GM19395 (cell line): ENCODE data around the gene TFB2M.

Experiments
- ATAC-seq: cut with Tn5 transposase; IDR thresholded peaks from one replicate; pipeline ENCODE4 v1.9.1; 2021; ENCODE audit warnings: mild to moderate bottlenecking, moderate library complexity; ENCODE audit not compliant: unreplicated experiment

Gene TFB2M

DNA sequence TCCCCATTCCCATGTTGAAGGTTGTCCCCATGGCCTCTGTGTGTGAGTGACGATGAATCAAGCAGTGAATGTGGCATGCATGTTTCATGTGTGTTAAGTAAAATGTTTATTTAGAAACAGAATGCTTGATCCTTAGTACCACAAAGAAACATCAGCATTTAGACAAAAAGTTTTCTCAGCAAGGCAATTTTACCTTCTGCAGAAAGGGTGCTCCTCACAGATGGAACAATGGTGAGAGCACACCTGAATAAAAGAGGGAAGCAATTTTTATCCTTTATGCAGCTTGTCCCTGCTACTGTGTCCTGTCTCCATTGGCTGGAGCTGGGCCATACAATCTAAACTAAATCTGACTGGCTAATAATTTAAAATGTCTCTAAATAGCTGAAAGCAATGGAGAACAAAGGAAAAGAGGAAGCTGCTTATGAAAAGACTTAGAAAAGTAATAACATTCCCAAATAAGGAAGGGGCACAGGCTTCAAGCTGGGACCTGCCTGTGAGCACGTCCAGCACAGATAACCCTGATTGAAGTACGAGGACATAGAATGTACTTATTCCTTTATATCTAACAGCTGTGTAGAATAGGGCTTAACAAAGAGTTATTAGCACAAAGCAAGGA is 50.6 kb downstream of the TFB2M start:
- no peak for ATAC-seq

DNA sequence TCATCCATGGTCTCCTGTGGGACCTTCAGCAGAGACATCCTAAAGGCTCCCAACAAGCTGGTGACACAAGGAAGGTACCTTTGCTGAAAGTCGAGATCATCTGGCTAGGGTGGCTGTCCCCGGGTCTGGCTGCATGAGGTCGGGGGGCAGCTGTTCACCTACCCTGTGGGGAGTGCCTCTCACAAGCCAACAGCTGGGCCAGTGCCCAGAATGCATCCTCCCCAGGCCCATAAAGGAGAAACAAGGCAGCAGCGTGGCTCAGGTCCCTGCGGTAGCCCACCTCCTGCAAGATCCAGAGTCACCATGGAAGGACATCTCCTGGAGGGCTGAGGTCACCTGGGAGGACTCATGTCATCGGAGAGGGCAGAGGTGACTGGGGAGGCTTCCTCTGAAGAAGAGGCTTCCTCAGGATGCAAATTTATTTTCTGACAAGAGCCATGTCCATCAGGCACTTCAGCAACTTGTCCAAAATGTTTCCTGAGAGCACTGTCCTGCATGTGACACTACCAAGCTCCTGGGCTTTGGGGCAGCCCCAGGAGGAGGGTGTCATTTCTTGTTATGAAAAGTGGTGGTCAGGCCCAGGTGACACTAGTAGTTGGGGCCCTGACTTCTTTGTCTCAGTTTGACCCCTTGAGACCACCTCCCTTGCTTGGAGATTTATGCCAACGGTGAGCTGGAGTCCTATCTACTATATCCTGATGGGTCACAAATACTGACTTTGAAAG is 52.3 kb downstream of the TFB2M start:
- ATAC-seq, result no peak

DNA sequence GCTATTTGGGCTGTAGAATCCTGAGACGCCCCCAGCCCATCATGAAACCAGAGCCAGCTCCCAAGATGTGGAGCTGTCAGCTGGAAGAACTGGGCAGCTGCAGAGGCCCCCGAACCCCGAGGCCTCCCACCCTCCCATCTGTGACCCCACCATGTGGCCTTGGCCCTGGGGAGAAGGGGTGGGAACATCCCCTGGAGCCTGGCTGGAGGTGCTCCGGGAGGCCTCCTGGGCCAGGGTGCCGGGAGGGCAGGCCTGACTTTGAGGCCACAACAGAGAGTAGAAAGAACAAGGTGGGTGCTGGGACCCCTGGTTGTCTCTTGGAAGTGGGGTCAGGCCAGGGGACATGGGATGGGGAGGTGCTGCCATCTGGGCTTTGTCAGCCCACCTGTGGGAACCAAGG is 53.0 kb downstream of the TFB2M start:
- no peak for ATAC-seq

DNA sequence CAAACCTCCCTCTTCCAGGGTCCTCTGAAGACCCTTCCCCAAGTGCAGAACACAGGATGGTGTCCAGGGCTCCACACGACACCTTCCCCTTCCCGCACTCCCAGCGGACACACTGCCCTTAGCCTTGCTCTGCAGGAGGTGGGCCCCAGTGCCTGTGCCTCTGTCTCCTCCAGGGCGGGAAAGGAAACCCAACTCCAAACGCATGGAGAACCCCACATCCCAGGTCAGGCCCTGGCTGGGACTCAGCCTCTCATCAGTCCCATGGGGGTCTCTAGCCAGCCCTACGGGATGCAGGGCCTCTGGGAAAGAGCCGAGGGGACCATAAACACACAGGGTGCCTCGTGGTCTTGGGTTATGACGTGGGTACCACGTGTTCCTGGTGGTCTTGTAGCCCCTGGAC is 53.4 kb downstream of the TFB2M start:
- ATAC-seq, result no peak

DNA sequence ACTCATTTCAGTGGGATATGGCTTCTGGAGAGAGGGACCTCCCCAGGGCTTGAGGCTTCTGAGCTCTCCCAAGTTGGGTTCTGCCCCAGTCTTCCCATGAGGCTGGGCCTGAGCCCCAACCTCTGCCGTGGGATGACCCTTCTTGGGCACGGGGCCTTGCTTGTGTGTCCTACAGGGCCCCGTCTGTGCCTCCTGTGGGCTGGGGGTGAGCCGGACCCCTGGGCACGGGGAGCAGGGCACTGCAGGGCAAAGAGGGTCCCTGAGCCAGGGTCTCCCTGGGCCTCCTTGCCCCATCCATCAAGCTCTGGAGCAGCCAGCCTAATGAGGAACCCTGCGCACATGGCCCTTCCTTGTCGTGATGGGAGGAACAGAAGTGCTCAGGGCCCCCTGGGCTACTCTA is 53.8 kb downstream of the TFB2M start:
- no peak for ATAC-seq

DNA sequence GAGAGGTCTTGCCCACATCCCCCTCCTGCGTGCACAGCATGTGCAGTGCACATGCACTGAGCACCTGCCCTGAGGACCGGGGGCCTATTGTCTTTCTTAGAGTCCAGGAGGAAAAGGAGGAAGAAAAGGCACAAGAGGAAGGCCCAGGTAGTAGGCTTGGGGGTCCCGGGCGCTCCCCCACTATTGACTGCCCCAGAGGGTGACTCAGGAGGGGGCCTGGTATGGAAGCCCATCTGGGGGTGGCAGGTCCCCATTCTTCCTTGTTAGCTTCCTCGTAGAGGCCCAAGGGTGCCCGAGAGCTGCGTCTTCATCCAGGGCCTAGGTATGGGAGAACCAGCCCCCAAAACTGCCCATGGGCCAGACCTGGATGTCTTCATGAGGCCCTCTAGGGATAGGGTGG is 54.9 kb downstream of the TFB2M start:
- ATAC-seq, result no peak

DNA sequence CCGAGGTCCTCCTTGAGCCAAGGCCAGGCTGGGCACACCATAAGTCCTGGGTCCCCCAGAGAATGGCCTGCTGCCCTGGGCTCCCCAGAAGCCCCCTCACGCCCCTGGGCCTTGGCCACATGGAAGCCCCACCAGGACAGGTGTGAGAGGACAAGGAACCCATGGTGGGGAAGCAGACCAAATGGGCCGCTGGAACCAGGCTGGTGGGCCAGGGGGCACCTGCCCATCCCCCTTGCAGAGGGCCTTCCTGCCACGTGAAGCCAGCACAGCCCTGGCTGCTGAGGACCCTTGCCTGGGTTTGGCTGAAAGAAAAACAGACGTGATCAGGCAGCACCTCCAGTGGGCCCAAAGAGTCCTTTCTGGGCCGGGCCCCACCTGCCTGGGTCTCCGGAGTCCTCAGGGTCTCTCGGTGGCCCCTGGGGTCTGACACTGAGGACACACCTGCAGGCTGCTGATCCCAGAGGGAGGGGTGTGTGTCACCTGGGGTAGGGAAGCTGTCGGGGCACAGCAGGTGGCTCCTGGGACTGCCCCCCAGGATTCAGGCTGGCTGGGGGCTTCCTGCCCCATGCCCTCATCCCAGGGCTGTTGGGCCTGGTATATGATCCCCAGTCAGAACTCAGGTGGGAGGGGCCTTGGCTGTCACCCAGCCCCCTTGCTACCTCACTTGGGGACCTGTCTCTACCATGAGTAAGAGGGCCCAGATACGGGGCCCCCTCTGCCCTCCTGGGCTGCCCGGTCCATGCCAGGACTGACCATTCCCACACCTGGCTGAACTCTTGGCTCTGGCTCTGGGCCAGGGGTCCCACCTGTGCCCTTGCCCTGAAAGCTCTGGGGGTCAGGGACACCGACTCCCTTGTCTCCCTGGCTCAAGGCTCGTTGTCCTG is 55.7 kb downstream of the TFB2M start:
- ATAC-seq, result no peak

DNA sequence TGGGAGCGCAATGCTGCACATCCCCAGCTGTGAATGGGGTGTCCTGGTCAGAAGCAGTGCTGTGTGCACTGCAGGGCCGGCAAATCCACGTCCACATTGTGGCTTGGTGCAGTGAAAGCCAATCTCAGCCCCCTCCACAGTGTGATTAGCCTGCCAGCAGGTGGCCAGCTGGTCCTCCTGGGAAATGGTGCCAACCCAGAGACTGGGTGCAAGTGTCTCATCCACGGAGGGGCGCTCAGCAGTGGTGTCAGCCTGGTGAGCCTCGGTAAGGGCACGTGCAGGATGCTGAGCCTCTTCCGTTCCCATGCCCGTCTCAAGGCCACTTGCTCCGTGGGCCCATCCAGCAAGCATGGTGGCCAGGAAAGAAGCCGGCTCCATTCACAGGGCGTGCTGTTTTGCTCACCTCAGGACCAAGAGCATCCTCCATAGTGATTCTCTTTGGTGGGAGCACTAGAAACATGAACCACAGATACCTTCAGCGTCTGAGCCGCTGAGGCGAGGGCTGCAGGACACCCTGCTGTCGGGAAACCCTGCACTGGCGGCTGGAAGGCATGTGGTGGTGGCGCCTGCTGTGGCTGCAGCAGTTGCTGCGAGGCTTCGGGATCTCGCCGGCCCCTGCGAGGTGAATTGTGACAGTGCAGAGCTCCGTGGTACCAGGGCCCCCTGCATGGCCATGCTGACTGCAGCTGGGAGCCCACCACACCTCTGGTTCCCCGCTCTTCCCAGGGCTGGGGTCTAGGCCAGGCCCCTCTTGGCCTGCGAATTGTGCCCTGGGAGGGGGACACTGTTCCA is 57.0 kb downstream of the TFB2M start:
- no peak for ATAC-seq

DNA sequence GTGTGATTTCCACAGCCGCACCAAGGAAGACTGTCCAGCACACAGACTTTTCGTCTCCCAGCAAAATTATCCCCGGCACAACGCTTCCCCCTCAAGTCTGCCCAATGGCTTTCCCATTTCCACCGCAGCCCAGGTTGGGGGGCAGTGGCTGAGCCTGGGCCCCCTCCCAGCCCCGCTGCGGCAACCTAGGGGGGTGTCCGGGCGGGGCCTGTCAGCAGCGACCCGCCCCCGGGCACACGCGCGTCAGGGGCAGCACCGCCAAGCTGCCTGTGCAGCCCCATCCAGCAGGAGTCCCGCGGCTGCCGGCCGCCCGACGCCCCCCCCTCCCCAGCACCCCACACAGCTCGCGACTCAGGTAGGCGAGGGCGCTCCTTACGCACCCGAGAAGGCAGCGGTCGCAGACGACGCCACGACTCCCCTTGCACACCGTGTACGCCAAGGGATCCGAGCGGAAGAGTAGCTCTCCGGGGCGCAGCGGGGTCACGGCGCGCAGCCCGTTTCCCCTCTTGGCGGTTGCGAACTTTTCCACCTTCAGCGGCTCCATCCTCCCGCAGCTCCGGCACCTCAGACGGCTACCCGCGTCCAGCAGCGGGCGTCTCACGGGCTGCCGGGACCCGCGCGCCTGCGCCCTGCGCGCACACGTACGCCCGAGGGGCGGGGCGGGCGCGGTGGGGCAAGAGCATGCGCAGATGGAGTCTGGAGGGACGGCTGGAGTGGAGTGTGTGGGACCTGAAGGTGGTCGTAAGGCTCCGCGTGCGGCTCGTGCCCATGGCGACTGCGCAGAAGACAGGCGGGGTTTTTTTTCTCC is 59.2 kb downstream of the TFB2M start, which contains the start of gene SMYD3:
TSS of gene SMYD3 (minus strand) at position 606 of the 808 bp plus-strand sequence.
- ATAC-seq, result peak; percentile 94

DNA sequence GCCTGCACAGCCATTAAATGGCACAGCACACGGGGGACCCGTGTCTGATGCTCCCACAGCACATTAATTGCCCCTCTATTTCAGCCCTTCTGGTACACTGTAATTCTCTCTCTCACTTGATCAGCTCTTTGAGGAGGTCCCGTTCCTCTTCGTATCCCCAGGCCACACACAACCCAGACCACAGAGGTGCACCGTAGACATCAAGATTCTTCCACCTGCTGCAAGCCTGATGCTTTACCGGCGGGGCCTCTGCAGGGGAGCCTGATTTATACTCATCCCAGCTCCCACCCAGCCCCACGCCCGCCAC is 59.7 kb downstream of the TFB2M start:
- ATAC-seq, result peak; percentile 11

DNA sequence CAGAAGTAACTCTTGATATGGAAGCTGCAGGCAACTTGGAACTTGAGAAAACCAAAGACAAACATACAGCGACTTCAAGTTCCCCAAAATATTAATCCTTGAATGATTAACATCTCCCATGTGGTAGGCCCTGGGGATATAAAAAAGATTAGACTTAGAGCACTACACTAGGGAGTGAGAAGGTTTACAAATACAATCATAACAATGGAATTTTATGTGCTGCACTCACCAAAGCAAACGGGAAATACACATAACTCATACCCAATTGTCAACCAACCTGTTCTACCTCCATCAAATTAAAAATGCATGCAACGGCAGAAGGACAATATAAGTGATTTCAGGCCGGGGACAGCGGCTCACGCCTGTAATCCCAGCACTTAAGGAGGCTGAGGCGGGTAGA is 62.7 kb downstream of the TFB2M start:
- no peak for ATAC-seq

DNA sequence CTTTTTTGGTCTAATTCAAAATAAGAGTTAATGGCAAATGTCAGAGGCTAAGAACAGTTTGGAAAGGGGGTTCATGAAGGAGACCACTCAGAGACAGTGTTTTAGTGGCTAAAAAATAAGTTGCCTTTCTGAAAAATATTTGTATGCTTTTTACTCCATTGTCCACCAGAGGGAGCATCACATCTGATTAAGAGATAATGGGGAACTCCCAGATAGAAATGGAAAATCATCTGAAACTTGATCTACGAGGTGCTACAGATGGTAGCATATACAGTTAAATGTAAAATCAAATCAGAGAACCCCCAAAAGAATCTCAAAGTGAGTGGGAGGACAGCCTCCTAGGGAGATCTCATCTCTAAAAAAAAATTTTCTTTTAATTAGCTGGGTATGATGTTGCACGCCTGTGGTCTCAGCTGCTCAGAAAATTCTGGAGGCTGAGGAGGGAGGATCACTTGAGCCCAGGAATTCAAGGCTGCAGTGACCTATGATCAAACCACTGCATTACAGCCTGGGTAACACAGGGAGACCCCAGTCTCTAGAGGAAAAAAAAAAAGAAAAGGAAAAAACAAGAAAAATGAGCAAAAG is 68.6 kb downstream of the TFB2M start:
- peak; percentile 85 for ATAC-seq

DNA sequence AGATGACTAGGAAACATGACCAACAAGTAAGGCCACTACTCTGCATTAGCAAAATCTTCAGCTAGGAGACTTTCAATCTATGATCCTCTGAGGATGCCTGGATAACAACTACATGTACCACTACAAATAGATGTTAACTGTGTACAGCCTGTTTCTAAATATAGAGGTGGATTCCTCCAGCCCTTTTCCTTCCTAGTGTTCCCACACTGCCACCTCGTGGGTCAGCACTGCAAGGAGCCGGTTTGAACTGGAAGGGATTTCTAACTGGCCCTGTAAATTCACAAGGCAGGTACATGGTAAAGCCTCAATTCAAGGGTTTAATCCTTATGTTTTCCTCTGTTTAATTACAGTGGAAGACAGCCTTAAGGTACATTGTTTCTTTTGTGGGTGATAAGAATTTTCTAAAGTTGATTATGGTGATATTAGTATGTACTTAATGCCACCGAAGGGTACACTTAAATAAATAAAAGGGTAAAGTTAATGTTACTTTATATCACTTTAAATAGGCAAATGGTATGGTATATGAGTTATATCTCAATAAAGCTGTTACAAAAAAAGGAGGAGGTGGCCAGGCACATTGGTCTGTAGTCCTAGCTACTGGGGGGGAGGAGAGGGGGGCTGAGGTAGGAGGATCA is 73.3 kb downstream of the TFB2M start:
- no peak for ATAC-seq

DNA sequence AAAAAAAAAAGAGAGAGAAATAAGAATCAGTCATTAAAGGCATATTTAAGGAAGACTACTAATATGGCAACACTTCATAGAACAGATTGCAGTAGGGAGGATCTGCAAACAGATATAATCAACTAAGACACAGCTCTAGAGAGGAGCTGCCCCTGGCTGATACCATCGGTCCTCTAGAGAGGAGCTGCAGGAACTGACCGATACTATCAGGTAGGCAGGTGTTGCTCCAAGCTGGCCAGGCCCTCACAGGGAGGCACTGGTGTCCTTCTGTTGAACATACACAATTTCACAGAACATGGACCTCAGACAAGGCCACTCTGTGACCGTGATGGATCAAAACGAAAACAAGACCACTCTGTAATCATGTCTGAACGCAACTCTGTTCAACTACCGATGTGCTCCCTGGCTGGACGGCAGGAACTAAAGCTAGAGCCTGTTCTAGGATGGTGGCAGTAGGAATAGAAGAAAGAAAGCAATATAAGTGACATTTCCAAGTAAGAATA is 74.5 kb downstream of the TFB2M start:
- ATAC-seq, result no peak
